Activated naive CD4-positive, alpha-beta T cell (primary cell): ENCODE results near the gene USP44.
A peak's percentile ranks its signal among the peaks of the same experiment; 100 is the strongest.

ENCODE experiments used
- DNase-seq, 4 experiments: peaks; one replicate each; lab custom pipeline; 2025; lab: John Stamatoyannopoulos, UW

Gene USP44

GRCh38 chr12:95548056-95548538, 3.2 kb downstream of the USP44 start:
- peak in 2 of 4 experiments; percentile 18 to 26 for DNase-seq

GRCh38 chr12:95547522-95548055, 3.7 kb downstream of the USP44 start:
- no peak for DNase-seq

GRCh38 chr12:95546491-95546813, 4.8 kb downstream of the USP44 start:
- DNase-seq, result no peak

- DNase-seq, result no peak
Observed at GRCh38 chr12:95545731-95546490, 5.4 kb downstream of the USP44 start.

GRCh38 chr12:95545303-95545702, 6.0 kb downstream of the USP44 start:
- no peak for DNase-seq

- no peak for DNase-seq
Observed at GRCh38 chr12:95544756-95545155, 6.5 kb downstream of the USP44 start.

- DNase-seq, result no peak
Observed at GRCh38 chr12:95543305-95543704, 8.0 kb downstream of the USP44 start.

GRCh38 chr12:95541436-95541835, 9.8 kb downstream of the USP44 start:
- DNase-seq, result no peak

- no peak for DNase-seq
Observed at GRCh38 chr12:95538656-95539055, 12.6 kb downstream of the USP44 start.

GRCh38 chr12:95538006-95538405, 13.3 kb downstream of the USP44 start:
- DNase-seq, result no peak

GRCh38 chr12:95533985-95534384, 17.3 kb downstream of the USP44 start:
- no peak for DNase-seq

- no peak for DNase-seq
Observed at GRCh38 chr12:95532851-95533250, 18.4 kb downstream of the USP44 start.

- DNase-seq, result no peak
Observed at GRCh38 chr12:95529693-95530225, 21.5 kb downstream of the USP44 start.

GRCh38 chr12:95528431-95528830, 22.8 kb downstream of the USP44 start:
- no peak for DNase-seq

GRCh38 chr12:95522692-95523091, 28.6 kb downstream of the USP44 start:
- no peak for DNase-seq

- DNase-seq, result no peak
Observed at GRCh38 chr12:95520816-95521215, 30.5 kb downstream of the USP44 start.

GRCh38 chr12:95518944-95519343, 32.3 kb downstream of the USP44 start:
- no peak for DNase-seq

- DNase-seq, result no peak
Observed at GRCh38 chr12:95517246-95517645, 34.0 kb downstream of the USP44 start.

- DNase-seq, result no peak
Observed at GRCh38 chr12:95516757-95517156, 34.5 kb downstream of the USP44 start.

GRCh38 chr12:95515197-95515596, 36.1 kb downstream of the USP44 start:
- no peak for DNase-seq

- DNase-seq, result no peak
Observed at GRCh38 chr12:95513599-95513998, 37.7 kb downstream of the USP44 start.

GRCh38 chr12:95511977-95512376, 39.3 kb downstream of the USP44 start:
- no peak for DNase-seq

GRCh38 chr12:95509300-95509699, 42.0 kb downstream of the USP44 start:
- no peak for DNase-seq
